GM19438 (cell line): Measurements from ENCODE around the gene CCDC6.
A peak's percentile ranks its signal among the peaks of the same experiment; 100 is the strongest.

Source experiments
- ATAC-seq: cut with Tn5 transposase; IDR thresholded peaks from one replicate; pipeline ENCODE4 v1.9.1; 2021; ENCODE audit warnings: low read depth; ENCODE audit not compliant: unreplicated experiment

Gene CCDC6

DNA sequence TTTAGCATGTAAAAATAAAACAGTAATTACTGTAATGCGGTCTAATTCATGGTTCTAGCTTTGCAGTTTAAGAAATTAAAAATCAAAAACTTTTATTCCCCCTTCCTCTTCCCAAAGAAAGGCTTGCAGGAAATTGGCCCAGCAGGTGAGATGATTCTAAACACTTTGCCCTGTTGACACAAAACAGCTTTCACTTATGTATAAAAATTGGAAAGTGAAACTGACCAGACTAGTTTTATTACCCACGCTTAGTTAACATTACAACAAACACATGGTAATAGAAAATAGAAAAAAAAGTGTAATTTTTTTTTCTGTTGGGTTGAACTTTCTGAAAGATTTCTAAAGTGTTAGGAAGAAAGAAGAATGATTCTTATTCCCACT lies 1.2 kb upstream of the CCDC6 start:
- no peak for ATAC-seq

DNA sequence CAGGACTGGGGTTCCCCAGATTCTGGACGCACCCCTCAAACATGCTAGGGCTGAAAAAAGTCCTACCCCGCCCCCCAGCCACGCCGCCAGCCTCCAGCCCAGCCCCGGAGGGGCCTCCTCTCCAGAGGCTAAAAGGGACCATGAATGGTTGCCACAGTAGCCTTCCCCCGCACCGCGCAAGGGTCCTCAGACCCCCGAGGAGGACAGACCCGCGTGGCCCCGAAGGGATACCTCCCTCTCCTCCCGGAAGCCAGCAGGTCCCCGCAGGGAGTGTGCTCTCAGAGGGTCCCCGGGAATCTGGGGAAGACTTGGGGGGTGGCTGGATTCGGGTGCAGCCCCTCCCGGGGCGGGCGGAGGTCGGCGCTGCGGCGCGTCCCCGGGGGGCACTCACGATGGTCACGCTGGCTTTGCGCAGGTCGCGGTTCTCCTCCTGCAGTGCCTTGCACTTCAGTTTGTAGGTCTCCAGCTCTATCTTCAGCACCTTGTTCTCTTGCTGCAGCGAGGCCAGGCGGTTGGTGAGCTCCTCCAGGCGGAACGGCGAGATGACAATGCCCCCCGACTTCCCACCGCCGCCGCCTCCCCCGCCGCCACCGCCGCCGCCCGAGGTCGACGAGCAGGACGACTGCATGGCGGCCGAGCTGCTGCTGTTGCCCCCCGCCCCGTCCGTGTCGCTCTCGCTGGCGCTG lies 482 bp downstream of the CCDC6 start:
- peak; percentile 4 for ATAC-seq

DNA sequence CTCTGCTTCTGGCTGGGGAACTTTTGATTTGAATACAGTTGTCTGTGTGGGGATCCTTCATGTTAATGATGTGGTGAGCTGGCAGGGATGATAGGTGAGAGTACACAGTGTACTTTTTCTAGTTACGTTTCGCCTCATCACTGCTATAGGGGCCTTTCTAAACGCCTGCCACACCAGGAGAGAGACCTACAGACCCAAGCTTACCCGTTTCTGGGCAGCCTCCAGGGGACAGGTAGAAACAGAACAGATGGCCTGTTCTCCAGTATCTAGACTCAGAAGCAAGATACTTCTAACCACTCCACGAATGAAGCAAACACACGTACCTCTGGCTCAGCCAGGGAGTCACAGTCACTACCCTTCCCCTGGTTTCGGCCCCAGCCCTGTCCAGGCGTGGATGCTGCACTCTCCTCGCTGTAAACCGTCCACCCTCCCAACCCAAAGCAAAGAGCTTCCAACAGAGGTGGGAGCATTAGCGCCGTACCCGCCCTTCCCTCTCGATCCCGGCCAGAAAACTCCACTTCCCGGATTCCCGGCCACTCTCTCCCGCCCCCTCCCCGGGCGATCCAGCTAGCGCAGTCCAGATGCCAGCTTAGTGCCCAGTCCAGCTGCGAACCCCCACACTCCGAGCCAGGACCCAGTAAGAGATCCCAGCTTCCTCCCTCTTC lies 1.2 kb downstream of the CCDC6 start:
- ATAC-seq, result peak; percentile 28

DNA sequence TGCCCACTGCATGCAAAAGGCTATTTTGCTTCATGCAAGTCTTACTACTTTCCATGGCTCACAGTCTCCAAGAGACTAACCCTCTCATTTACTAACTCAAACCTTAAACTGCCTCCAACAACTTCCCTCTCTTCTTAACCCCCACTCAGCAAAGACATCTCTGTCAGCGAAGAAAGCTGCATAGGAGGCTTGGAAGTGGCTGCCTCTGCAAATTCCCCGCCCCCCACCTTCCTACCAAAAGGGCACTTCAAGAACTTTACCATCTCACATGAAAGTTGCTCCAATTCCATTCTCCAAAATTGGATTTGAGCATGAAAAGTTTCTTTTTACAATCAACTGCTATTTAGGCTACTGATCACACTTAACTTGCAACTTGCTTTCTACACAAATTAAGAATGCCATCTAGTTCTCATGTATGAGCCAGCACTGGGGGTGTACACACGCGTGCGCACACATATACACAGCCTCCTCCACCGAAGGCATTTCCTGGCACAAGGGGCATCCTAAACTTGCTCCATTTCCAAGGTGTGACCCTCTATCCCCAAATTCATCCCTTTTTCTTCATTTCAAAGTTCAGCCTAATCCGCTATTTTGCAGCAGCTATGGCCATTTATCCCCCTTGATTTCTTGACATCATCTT lies 1.8 kb downstream of the CCDC6 start:
- no peak for ATAC-seq

DNA sequence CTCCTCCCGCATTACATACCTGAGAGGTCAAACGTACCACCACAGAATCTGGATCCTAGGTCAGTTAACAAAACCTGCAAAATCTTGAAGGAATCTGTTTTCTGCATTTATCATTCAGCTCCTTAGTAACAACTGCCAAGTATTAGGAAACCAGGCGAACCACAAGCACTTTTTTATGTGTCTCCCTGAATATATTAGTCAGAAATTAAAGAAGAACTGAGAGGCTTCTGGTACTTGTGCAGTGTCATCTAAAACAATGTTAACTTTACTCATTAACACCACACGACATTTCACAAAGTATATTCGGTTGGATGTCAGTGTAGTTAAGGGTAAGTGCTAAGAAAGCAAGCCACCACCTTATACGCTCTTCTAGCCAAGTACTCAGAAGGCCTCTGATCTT lies 2.5 kb downstream of the CCDC6 start:
- ATAC-seq, result no peak

DNA sequence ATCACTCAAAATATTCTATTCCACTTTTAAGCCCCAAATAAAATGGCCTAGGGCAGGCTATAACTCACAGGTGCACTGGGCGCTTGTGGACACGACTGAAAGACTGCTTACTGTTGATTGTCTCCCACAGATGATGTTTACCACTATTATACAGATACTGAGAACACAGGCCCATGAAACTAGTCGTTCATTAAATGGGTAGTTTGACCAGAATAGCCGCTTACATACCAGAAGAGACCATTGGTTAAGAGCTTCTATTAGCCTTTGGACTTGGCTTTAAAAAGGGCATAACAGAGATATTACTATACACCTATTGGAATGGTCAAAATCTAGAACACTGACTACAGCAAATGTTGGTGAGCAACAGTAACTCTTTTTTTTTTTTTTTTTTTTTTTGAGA lies 4.3 kb downstream of the CCDC6 start:
- no peak for ATAC-seq

DNA sequence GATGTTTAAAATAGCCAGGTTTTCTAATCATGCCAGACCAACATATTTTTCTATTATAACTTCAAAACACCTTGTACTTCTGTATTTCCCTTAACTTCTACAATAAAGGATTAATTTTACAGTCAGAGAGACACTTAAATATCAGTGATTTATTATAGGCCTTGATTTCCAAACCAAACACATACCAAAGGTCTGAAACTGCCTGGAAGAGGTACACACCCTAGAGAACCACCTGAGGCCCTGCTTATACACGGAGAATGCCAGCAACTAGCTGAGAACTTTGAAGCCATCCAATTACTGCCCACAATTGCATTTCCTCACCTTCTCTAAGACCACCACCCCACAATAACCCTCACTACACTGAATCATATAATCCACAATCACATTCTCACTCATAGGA lies 4.9 kb downstream of the CCDC6 start:
- ATAC-seq, result no peak

DNA sequence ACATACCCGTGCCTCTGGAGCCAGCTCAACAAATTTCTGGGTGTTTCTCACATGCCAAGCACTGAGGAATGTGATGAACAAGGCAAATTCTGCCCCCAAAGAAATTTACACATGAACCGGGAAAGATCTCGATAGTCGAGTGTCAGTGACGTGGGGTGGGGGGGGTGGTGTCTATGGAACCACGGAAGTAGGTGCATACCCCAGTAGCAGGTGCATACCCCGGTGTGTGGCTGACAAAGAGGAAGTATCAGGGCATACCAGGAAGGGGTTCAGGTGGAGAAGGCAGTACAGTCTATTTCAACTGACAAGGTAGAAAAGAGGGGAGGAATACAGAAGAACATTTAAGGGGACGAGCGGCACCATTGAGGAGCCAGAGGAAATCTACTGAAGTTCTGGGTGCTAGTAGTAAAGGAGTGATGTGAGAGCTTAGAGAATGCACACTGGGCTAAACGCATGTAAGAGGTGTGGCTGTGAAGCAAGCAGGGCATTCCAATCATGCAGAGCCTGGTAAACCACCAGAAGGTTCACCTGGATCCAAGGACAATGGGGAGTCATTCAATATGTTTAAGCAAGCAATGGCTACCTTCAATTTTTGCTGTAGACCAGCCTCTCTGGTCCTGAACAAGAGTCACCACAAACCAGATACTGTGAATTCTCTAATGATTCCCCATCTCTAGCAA lies 6.2 kb downstream of the CCDC6 start:
- no peak for ATAC-seq

DNA sequence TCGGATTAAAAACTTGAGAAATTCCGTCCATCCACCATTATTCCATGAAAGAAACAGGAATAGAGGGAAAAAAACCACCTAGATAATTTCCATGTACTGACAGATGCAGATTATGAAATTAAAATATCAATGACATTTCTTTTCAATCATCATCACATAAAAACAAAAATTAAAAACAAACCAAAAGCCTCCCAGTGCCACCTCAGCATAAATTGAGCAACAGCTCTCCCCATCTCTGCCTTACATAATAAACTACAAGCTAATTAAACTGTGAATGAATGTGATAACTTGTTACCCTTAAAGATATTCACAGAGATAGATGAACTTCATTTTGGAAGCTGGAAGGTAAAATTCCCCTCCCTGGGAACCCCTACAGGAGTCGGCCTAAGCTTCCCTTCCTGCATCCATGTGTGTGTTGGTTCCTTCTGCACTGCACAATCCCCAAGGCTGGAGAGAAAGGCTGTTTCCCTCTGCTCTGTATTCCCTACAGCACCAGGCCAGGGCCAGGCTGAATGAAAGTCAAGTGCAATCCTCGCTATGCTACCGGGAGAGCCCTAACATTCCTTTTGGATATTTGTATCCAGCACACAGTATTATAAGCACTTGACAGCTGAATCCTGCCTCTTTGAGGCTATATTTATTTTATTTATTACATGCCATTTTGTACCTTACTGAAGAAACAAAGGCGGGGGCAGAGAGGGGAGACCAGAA lies 8.1 kb downstream of the CCDC6 start:
- no peak for ATAC-seq

DNA sequence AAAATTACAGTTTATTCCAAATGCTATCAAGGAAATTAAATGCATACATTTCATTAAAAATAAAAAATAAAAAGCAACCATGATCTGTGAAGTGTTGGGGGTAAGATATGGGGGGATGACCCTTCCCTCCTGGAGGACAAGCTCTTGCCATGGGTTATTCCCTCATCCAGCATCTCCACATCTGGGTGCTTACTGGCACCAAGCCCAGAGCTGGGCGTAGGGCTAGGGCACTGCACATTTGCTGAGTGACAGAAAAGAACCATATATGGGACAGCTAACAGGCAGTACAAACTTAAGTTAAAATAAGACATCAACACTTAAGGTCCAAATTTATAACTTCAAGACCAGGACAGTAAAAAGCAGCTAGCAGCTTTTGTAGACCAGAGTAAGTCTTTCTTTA lies 10.2 kb downstream of the CCDC6 start:
- no peak for ATAC-seq

DNA sequence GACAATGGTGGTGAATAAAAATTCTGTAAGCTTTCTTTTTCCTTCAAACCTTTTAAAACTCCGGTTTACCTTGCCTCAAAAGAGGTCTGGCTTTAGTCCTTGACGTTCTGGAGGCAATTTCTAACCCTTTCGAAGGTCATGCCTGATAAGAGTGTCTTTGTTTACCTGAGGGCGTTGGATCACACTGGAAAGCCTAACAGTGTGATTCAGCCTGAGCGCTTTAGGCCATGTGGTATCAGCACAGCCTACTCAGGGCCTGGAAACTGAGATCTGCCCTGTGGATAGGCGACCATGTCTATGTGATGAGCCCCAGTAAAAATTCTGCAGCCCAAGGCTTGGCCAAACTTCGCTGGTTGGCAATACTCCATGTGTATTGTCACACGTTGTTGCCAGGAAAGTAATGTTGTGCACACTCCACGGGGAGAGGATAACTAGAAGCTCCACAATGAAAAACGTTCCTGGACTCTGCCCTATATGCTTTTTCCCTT lies 10.7 kb downstream of the CCDC6 start:
- no peak for ATAC-seq

DNA sequence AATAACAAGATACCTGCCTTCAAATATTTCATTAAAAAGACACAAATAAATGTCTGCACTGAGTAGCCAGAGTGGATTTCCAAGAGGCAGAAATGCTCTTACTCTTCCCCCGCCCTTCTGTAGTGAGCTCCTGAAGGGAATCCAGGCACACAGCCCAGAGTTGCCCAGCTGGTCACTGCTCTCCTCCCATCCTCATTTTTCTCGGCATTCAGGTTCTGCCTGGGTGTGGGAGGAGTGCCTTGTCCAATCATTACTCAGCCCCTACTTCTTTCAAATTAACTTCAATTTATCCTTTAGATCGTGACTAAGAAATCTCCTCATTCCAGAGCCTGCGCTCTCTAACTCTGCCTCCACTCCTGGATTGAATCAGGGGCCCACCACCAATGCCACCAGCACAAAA lies 12.2 kb downstream of the CCDC6 start:
- ATAC-seq, result no peak

DNA sequence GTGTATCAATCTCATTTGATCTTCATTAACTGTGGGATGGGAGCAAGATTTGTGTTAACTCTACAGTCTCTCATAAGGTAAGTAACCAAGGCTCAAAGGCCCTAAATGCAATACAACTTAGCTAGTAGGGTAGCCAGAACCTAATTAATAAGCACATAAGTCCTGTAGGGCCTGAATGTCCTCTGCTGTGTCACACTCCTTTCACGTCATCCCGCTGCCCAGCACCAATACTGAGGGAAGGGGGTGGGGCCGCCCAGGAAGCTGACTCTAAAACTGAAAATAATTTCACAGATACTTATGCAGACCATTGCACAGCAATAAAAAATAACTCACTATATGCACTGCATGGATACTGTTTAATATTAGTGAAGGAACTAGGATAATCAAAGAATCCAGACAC lies 13.7 kb downstream of the CCDC6 start:
- ATAC-seq, result no peak

DNA sequence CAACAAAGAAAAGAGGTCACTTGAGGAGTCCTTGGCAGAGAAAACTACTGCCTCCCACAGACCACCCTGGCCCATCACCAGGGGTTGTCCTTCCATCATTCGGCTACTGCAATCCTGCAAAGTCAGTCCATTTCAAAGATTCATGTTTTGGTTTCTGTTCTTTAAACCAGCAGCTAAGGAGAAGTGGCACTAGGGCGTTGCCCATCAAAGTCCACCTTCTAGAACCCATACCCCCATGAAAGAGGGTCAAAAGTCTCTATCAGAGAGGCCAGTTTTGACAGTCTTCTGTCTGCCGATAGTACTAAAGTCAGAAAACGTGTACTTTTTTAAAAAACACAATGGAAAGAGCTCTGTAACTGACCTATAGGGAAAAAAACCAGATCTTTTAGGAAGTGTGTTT lies 14.4 kb downstream of the CCDC6 start:
- ATAC-seq, result no peak

DNA sequence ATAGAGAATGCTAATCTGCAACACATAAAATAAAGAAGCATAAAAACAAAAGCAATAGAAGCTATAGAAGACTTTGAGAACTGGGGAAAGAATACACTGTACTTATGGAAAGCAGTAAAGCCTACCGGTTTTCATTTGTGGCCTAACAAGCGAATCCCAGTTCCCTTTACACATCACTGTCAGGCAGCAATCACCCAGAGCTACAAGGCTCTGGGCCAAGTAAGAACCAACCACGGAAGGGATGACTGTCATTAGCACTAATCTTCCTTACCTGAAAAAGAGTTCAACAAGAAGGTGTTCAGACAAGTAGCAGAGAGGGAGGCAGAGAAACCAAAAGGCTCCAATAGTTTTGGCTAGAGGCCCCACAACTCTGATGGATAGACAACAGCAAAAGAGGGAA lies 15.0 kb downstream of the CCDC6 start:
- peak; percentile 54 for ATAC-seq

DNA sequence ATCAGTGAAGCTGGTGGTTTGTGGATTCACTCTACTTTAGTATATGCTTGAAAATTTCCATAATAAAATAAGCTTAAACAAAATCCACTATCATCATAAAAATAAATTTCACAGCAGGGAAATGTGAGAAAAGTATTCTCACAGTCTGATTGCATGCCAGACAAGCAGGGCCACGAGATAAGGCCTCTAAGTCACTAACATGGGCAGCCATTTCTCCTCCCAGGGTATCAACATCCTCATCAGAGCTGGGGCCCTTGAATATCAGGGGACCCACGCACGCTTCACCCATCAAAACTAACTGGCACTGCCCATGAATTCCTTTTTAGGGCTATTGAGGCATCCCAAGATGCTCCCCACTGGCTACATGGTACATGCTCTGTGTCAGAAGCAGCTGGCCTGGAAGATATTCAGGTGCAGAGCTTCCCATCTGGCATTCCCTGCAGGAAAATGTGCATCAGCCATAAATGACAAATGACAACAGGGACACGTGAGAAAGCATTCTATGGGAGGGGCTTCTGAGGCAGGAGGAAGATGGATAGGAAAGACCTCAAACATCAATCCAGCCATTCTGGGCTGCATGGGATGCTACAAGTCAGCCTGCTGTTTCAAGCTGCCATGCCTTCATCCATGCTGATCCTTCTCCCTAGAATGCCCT lies 17.4 kb downstream of the CCDC6 start:
- no peak for ATAC-seq

DNA sequence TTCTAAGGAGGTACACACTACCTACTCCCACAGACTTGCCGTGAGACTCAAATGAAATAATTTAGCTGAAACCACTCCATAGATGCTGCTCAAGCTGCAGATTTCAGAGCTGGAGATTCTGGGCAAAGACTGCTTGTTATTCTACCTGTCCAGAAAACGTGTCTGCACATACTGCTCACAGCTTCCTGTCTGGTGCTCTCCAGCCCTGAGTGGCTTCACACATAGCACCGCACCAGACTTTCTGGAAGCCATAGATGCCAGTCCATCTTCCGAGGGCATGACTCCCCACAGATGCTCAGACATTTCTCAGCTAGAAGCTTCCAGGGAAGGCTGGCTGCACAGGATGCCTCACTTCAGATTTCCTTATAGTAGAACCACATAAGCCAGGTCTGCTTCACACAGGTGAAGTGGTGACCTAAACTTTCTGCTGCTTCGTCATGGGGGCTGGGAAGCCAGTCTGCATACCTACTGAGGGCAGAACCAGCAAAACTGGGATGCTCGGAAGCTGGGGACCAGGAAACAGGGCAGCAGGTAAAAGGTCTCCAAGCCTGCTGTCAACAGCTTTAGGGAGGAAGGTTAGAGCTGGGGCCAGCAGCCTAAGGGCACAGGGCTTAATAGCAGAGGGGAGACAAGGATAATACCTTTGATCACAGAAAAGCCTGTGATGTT lies 18.2 kb downstream of the CCDC6 start:
- no peak for ATAC-seq

DNA sequence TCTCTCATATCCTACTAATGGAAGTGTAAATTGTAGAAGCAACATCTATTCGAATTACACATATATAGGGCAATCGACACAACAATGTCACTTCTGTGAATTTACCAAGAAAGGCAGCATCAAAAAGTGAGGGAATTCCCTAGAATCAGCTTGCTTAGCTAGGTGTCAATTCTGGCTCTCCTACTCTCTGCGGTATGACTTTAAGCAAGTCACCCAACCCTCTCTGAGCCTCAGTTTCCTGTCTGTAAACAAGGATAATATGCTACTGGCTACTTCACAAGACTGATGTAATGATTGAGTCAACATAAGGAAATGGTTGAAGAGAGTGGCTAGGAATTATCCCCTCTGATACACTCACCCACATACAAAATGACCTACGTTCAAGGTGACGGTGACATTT lies 19.4 kb downstream of the CCDC6 start:
- ATAC-seq, result no peak

DNA sequence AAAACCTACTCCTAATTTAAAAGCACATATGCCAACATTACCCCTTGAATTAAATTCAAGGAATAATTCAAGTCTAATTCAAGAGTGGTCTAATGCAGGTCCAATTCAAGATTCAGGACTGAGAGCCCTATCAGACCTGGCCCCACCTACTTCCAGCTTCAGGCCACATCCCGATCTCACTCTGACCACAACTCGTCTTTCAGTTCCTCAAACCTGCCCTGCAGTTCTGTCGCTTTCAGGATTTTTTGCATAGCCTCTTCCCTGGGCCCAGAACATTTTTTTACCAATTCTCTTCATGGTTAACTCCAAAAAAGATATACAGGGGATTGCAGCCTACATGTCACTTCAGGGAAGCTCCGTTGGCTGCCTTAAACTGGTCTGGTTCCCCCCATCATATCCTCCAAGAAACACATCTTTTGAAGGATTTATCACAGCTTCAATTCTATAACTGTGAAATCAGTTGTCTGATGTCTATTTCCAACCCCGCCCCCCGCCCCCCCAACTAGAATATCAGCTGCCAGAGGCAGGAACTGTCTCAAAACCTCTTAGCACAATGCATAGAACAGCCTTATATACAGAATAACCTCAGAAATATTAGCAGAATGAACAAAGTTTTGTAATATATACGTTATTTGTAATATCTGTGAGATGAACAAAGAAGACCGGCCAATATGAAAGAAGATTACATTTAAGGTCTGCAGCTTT lies 20.8 kb downstream of the CCDC6 start:
- peak; percentile 86 for ATAC-seq
